Type B pancreatic cell (in vitro differentiated cells): ENCODE measurements around the gene TRHDE. TPM values are rescaled to one million over a fixed set of nuclear protein-coding genes. Genes with fewer than 3 reads are reported as not detected.

Experiments used
- DNase-seq: peaks from one replicate; pipeline ENCODE4 v3.0.0; 2021; ENCODE audit warnings: mixed read lengths; ENCODE audit not compliant: unreplicated experiment; ENCODE audit errors: extremely low spot score
- H3K27ac Mint-ChIP-seq: 2 replicates; pipeline ENCODE4 v1.8.0; 2021; ENCODE audit warnings: mild to moderate bottlenecking, mixed read lengths
- H3K27me3 Mint-ChIP-seq: 2 replicates; pipeline ENCODE4 v1.8.0; 2021; ENCODE audit warnings: mixed read lengths
- H3K36me3 Mint-ChIP-seq: 2 replicates; pipeline ENCODE4 v1.8.0; 2021; ENCODE audit warnings: mixed read lengths
- H3K4me1 Mint-ChIP-seq: one replicate; pipeline ENCODE4 v1.8.0; 2021; ENCODE audit warnings: mixed read lengths; ENCODE audit not compliant: unreplicated experiment
- H3K4me3 Mint-ChIP-seq: 2 replicates; pipeline ENCODE4 v1.8.0; 2021; ENCODE audit warnings: mild to moderate bottlenecking, mixed read lengths
- H3K9me3 Mint-ChIP-seq: 2 replicates; pipeline ENCODE4 v1.8.0; 2021; ENCODE audit warnings: mixed read lengths
- CTCF ChIP-seq: fragments of 200-600 bp; sonication (generic); conservative IDR thresholded peaks from 2 replicates; pipeline ENCODE4 v1.5.0; 2021; ENCODE audit warnings: antibody characterized with exemption, mild to moderate bottlenecking
- total RNA-seq: library from RNA; stranded (reverse); gene quantifications from 2 replicates; pipeline ENCODE4 v1.2.1, GENCODE V29; 2021; ENCODE audit warnings: low replicate concordance

The TRHDE gene
- total RNA-seq, 1 donor from 2014 or later, result 3.2 TPM

- H3K4me3 Mint-ChIP-seq, result no peak overlapping the region
- no peaks in the 10 kb centered on the region for H3K4me1 Mint-ChIP-seq
- no peaks in the 10 kb centered on the region for H3K36me3 Mint-ChIP-seq
- TF ChIP-seq CTCF, result no peak
- H3K9me3 Mint-ChIP-seq, result no peaks in the 10 kb centered on the region
- no peak for DNase-seq
- no peak overlapping the region for H3K27ac Mint-ChIP-seq
- H3K27me3 Mint-ChIP-seq, result no peaks in the 10 kb centered on the region
Measured at GRCh38 chr12:72296389-72296788, 24.2 kb downstream of the TRHDE start.

- H3K27ac Mint-ChIP-seq, result no peak overlapping the region
- no peak for TF ChIP-seq CTCF
- no peak overlapping the region for H3K4me3 Mint-ChIP-seq
- no peaks in the 10 kb centered on the region for H3K9me3 Mint-ChIP-seq
- no peaks in the 10 kb centered on the region for H3K36me3 Mint-ChIP-seq
- no peaks in the 10 kb centered on the region for H3K27me3 Mint-ChIP-seq
- H3K4me1 Mint-ChIP-seq, result no peaks in the 10 kb centered on the region
- DNase-seq, result no peak
Measured at GRCh38 chr12:72297666-72298065, 25.5 kb downstream of the TRHDE start.

DNA sequence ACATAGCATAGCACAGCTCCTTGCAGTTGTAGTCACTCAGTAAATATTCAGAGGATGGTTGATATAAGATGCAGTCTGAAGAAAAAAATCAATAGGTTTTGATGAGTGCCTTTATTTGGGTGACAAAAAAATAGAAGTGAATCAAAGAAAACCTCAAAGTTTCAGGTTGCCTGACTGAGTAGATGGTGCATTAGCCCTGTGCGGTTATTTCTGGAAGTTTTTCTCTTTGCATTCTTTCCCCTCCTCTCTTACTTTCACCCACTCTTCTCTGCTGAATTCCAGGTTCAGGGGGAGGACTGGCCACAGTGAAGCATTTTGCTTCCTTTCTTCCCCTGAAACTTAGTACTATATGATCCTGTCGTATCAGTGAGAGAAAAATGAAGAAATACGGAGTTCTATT, 28.6 kb downstream of the TRHDE start:
- no peaks in the 10 kb centered on the region for H3K9me3 Mint-ChIP-seq
- H3K4me1 Mint-ChIP-seq, result no peaks in the 10 kb centered on the region
- DNase-seq, result no peak
- no peak overlapping the region for H3K27ac Mint-ChIP-seq
- no peak for TF ChIP-seq CTCF
- no peak overlapping the region for H3K4me3 Mint-ChIP-seq
- no peaks in the 10 kb centered on the region for H3K36me3 Mint-ChIP-seq
- H3K27me3 Mint-ChIP-seq, result peaks cover 2% of the 10 kb centered on the region

GRCh38 chr12:72304751-72305150, 32.6 kb downstream of the TRHDE start:
- H3K27me3 Mint-ChIP-seq, result peaks cover 2% of the 10 kb centered on the region
- H3K9me3 Mint-ChIP-seq, result no peaks in the 10 kb centered on the region
- H3K4me1 Mint-ChIP-seq, result no peaks in the 10 kb centered on the region
- no peak for TF ChIP-seq CTCF
- H3K27ac Mint-ChIP-seq, result no peak overlapping the region
- no peak overlapping the region for H3K4me3 Mint-ChIP-seq
- no peaks in the 10 kb centered on the region for H3K36me3 Mint-ChIP-seq
- no peak for DNase-seq

GRCh38 chr12:72307229-72307628, 35.1 kb downstream of the TRHDE start:
- Mint-ChIP-seq H3K4me3 (no peak overlapping the region), H3K27me3 (peaks cover 2% of the 10 kb centered on the region), H3K36me3 (no peaks in the 10 kb centered on the region), H3K27ac (no peak overlapping the region), H3K4me1 (no peaks in the 10 kb centered on the region), H3K9me3 (no peaks in the 10 kb centered on the region)
- DNase-seq, result no peak
- no peak for TF ChIP-seq CTCF

DNA sequence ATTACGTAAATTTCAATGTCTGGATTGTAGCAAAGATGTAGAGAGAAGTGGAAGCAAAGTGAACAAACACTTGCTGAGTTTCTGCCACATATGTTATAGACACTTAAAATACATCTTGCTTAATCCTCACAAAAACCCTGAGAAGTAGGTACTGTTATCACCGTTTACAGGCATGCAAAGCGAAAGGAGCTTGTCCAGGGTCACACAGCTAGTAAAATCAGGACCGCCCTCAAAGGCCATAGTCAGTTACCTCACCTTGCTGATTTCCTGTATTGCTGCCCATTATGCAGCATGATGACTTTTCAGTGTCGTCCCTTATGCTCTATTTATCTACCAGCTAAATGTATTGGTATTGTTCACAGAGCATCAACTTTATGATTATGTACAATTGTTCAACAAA, 39.8 kb downstream of the TRHDE start:
- no peak for TF ChIP-seq CTCF
- DNase-seq, result no peak
- no peaks in the 10 kb centered on the region for H3K4me1 Mint-ChIP-seq

More for the DNA sequence above, 39.8 kb downstream of the TRHDE start:
- no peaks in the 10 kb centered on the region for H3K36me3 Mint-ChIP-seq
- H3K27ac Mint-ChIP-seq, result no peak overlapping the region
- no peak overlapping the region for H3K4me3 Mint-ChIP-seq
- no peaks in the 10 kb centered on the region for H3K9me3 Mint-ChIP-seq
- H3K27me3 Mint-ChIP-seq, result no peaks in the 10 kb centered on the region
